VCaP (cell line): Measurements from ENCODE around the gene GJA4.

Source experiments
- H3K27ac ChIP-seq: fragments of 450-650 bp; 2 replicates; pipeline ENCODE4 v1.5.1; 2017
- CTCF ChIP-seq: fragments of 450-650 bp; conservative IDR thresholded peaks from 2 replicates; pipeline ENCODE4 v1.5.1; 2017; ENCODE audit warnings: mild to moderate bottlenecking, moderate library complexity

The GJA4 gene

GRCh38 chr1:34759503-34760357 lies 33.1 kb upstream of the GJA4 start, which contains the start of gene GJB4:
GJB4 (plus strand) TSS chr1:34759740; CDS start chr1:34761255, 1,515 bp downstream.
- TF ChIP-seq CTCF = no peak
- no peak within 1 kb of the TSS for H3K27ac ChIP-seq

GRCh38 chr1:34761176-34761761 lies 31.5 kb upstream of the GJA4 start:
- no peak for TF ChIP-seq CTCF
- H3K27ac ChIP-seq = no peak overlapping the region

GRCh38 chr1:34761776-34762307 lies 31.0 kb upstream of the GJA4 start:
- no peak overlapping the region for H3K27ac ChIP-seq
- no peak for TF ChIP-seq CTCF

GRCh38 chr1:34762474-34763141 lies 30.2 kb upstream of the GJA4 start:
- TF ChIP-seq CTCF = no peak
- no peak overlapping the region for H3K27ac ChIP-seq

GRCh38 chr1:34763142-34763781 lies 29.5 kb upstream of the GJA4 start:
- H3K27ac ChIP-seq = no peak overlapping the region
- TF ChIP-seq CTCF = no peak

GRCh38 chr1:34768856-34769255 lies 23.9 kb upstream of the GJA4 start:
- no peak overlapping the region for H3K27ac ChIP-seq
- no peak for TF ChIP-seq CTCF
